NCI-H446 treated with DMSO at 0.1 percent for 48 hours (cell line): ENCODE results near the gene RAB34.

Source experiments
- DNase-seq: peaks from one replicate; lab custom pipeline; 2025; lab: John Stamatoyannopoulos, UW

RAB34 gene

DNA sequence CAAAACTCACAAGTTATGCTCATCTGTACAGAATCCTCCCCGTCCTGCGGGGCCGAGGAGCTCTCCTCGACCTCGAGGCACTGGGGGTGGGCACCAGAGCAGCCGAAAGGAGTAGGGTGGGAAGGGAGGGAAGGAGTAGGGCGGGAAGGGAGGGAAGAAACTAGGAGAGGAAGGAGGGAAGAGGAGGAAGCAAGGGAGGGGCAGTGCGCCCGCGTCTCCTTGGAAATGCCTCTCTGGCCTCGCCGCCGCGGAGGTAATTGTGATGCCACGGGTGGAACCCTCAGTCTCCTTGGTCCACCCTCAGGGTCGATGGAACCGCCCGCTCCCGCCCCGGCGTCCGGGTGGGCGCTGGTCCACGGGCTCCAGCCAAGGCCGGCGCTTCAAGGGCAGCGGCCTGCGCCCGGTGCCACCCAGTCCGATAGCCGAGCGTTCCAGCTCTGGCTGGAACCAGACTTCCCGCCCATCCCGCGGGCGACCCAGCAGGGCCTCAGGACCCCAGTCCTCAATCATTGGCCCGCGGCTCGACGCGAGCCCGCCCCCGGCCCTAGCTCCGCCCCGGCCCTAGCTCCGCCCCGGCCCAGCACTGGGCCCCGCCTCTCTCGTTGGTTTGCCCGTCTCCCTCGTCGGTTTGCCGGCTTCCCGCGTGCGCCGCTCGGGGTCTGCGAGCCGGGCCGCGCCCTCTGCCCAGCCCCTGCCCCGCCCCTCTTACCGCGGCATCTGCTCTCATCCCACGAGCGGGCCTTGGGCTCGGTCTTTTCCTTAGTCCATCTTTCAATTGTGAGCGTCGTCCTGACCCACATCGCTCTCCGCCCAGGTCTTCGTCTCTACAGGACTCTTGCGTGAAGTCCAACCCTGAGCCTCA lies 6.6 kb downstream of the RAB34 start:
- DNase-seq = peak; percentile 74

GRCh38 chr17:28707339-28707720 lies 10.3 kb downstream of the RAB34 start:
- DNase-seq = no peak

DNA sequence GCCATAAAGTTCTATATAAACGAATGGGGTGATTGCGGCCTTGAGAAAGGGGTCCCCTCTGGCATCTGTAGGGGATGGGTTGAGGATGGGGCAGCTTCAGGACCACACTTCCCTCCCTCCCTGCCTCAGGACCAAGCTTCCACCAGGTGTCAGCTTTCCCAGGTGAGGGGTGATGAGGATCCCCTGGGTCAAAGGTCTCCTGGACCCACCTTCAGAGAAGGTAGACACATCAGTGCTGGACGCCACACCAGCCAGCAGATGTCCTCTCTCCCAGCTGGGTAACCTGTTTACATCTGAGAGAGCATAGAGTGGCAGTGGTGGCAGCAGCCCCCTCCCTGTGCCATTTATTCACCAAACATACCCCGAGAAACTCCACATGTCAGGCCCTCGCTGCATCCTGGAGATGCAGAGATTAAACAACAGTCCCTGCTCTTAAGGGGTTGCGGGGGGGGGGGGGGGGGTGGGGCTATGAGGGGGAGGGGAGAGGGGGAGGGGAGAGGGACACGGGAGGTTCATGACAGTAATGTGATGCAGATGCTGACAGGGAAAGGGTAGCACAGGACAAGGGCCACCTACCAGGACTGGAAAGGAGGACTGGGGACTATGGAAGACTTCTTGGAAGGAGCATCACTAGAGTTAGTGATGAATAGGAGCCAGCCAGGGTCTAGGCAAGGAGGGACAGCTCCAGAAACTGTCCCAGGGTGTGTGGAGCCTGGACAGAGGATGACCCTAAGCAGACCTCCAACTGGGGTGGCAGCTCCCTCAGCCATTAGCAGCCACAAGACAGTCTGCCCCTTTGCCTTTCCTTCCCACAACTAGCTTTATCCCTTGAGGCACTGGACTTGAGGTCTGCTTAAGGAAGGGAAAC lies 11.0 kb downstream of the RAB34 start:
- DNase-seq = no peak

GRCh38 chr17:28705728-28706334 lies 11.8 kb downstream of the RAB34 start:
- DNase-seq = no peak

GRCh38 chr17:28705074-28705659 lies 12.5 kb downstream of the RAB34 start:
- DNase-seq = no peak

GRCh38 chr17:28704219-28704858 lies 13.3 kb downstream of the RAB34 start:
- no peak for DNase-seq

DNA sequence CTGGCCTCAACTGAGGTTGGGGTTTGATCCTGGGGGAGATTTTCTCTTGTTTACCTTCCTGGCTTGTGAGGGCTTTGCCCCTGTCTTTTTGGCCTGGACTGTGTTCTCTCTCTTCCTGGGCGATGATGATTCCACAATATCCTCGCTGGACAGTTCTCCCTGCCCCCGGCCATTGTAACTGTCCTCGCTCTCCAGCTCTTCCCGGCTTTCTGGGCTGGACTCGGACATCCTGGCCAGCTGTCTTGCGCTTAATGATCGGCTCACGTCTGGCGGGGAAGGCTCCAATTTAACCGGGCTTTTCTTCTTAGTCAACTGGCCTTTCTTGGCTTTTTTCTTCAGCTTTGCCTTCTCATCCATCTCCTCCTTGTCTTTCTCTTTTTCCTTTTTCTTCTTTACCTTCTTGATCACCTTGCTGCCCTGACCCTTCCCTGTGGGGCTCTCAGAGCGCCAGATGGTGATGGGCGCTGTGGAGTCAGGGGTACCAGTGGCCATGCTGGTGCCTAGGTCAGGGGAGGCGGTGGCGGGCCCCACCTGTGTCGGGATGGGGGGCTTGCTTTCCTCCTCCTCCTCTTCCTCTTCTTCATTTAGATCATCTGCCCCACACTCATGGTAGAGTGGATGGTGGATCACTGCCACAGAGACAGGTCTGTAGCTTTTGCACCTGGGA lies 14.0 kb downstream of the RAB34 start:
- DNase-seq = no peak

DNA sequence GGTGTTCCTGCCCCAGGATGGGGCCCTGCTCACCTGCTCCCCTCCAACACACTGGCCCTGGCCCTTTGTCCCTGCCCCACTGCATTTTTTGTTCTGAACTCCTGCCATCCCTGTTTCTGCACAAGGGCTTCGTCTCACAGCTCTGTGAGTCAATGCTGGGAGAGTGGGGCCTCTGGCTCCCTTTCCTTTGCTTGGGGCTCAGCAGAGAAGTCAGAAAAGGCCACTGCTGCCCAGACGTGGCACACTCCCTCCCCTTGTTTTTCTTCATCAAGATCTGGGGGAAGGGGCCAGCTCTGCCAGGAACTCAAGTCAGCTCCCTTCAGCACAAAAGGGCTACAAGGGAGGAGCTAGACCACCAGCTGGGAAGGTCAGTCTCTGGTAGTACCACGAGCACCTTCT lies 14.9 kb downstream of the RAB34 start:
- no peak for DNase-seq

- no peak for DNase-seq
Observed at GRCh38 chr17:28702026-28702751, 15.5 kb downstream of the RAB34 start.

DNA sequence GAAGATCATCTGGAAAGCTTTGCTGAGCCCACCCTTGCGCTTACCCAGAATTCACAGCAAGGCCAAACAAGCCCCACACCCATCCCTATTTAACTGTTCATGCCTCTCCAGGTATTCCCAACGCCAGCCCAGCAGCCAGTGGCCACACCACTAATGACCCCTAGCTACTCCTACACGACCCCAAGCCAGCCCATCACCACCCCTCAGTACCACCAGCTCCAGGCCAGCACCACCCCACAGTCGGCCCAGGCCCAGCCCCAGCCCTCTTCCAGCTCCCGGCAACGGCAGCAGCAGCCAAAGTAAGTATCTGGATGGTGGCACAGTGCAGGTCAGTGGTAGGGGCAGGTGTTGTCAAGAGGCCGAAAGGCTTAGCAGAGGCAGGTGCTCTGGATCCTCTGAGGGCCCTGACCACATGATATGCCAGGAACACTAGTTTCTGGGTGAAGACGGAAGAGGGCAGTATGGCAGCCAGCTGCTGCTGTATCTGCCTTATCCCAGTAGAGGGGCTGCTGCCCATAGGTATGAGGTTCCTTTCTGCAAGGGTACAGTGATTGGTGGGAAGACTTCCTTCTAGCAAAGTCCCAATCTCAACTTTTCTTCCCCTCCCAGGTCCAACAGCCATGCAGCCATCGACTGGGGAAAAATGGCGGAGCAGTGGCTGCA lies 16.7 kb downstream of the RAB34 start:
- DNase-seq = no peak

GRCh38 chr17:28700278-28700677 lies 17.4 kb downstream of the RAB34 start:
- DNase-seq = no peak

DNA sequence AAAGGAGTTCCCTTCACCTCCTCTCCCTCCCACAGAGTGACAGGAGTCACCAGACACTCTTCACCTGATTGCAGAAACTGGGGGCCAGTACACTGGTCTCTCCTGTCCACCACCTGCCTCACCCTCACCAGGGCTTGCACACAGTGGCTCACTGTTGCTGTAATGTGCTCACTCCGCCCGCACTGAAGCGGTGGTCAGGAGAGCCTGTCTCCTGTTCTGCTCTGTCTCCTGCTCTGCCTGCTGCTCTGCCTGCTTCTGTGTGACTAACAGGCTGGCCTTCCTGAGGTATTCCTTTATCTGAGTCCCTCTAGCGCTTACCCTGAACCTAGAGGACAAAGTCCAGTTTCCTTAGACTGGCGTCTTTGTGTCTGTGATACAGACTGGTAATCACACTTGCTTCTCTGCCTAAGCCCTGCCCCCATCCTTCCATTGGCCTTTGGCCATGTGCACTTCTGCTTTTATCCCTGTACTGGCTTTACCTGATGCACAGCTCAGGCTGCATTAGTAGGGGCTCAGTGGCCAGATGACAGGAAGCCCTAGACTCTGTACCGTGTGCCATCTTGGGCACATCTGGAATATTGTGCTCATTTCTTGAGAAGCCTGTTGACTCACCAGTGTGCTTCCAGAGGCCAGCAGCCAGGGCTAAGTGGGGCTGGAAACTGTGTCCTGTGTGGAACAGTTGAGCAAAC lies 19.3 kb downstream of the RAB34 start:
- no peak for DNase-seq

GRCh38 chr17:28693869-28694268 lies 23.8 kb downstream of the RAB34 start:
- no peak for DNase-seq

DNA sequence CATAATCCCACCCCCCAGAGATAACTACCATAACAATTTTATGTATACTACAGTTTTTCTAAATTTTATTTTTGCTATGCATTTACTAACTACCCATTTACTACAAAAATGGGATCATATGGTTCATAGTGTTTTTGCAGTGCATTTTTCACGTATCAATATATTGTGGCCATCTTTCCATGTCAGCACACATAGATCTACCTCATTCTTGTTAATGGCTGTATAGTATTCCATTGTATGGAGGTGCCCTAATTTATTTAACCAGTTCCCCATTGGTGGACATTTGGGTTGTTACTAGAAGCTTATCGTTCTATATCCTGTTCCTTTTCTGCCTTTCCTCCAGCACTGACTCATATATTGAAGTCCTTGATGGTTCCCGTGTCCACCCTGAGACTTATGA lies 28.7 kb downstream of the RAB34 start:
- no peak for DNase-seq

- no peak for DNase-seq
Observed at GRCh38 chr17:28688481-28688880, 29.2 kb downstream of the RAB34 start.

DNA sequence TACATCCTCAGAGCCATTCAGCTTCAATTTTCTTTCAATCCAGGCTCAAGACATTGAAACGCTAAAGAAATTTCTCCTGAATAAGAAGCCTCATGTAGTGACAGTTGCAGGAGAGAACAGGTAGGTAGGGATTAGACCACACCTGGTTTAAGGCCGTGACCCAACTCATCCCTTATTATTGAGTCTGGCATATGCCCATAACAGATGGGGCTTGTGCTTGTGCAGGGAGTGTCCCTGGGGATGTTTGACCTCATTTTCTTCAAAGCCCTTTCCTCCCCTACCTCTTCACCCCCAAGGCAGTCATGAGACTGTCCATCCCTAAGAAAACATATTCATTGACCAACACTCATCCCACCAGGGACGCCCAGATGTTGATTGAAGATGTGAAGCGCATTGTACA lies 31.4 kb downstream of the RAB34 start:
- no peak for DNase-seq

DNA sequence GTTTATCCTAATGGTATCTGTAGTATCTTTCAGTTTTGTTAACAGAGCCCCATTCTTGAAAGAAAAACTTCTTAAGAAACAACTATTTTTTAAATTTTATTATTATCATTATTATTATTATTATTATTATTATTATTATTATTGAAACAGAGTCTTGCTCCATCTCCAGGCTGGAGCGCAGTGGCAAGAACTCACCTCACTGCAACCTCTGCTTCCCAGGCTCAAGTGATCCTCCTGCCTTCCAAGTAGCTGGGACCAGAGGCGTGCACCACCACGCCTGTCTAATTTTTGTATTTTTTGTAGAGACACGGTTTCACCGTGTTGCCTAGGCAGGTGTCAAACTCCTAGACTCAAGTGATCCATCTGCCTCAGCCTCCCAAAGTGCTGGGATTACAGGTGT lies 32.3 kb downstream of the RAB34 start:
- no peak for DNase-seq

GRCh38 chr17:28684963-28685362 lies 32.7 kb downstream of the RAB34 start:
- DNase-seq = no peak

GRCh38 chr17:28682655-28683054 lies 35.0 kb downstream of the RAB34 start:
- DNase-seq = no peak
